Gastrocnemius medialis (tissue), 4 donors: ENCODE measurements around the gene RNF144A. TPM values are rescaled to one million over a fixed set of nuclear protein-coding genes. Genes with fewer than 3 reads are reported as not detected.

Experiments
- ATAC-seq, 2 donors: fragments of 150-250 bp; one replicate each; pipeline ENCODE4 v1.9.1; 2016
- DNase-seq, 2 donors: peaks; one replicate each; pipeline ENCODE4 v3.0.0-alpha.2; 2019
- H3K27ac ChIP-seq, 4 donors: fragments of 200-600 bp; sonication (generic); 1 replicate in 1 of 4; 2 replicates in 3 of 4; pipeline ENCODE4 v1.5.1; 2016 to 2018; ENCODE audit warnings: mild to moderate bottlenecking in 2 of 4, moderate library complexity in 1 of 4
- H3K27me3 ChIP-seq, 3 donors: fragments of 200-600 bp; sonication (generic) in 2 of 3; 1 replicate in 1 of 3; 2 replicates in 2 of 3; pipeline versions ENCODE4 v1.5.1 to v1.6.0; 2016 to 2019; ENCODE audit warnings: mild to moderate bottlenecking in 1 of 3, moderate library complexity in 1 of 3
- H3K36me3 ChIP-seq, 2 donors: fragments of 200-600 bp; sonication (generic) in 1 of 2; one replicate each; pipeline ENCODE4 v1.5.1; 2017 to 2018
- H3K4me1 ChIP-seq, 2 donors: fragments of 200-600 bp; sonication (generic) in 1 of 2; one replicate each; pipeline ENCODE4 v1.5.1; 2016 to 2017; ENCODE audit warnings: mild to moderate bottlenecking in 2 of 2
- H3K4me3 ChIP-seq, 4 donors: fragments of 200-600 bp; sonication (generic) in 3 of 4; 1 replicate in 1 of 4; 2 replicates in 3 of 4; pipeline ENCODE4 v1.5.1; 2016 to 2019; ENCODE audit warnings: mild to moderate bottlenecking in 2 of 4
- H3K9me3 ChIP-seq, 3 donors: fragments of 200-600 bp; sonication (generic) in 2 of 3; 1 replicate in 1 of 3; 2 replicates in 2 of 3; pipeline ENCODE4 v1.5.1; 2016 to 2019
- CTCF ChIP-seq, 5 experiments: fragments of 450-650 bp in 3 of 5; fragments of 200-600 bp in 2 of 5; sonication (generic) in 2 of 5; IDR thresholded peaks in 4 of 5; conservative IDR thresholded peaks in 1 of 5; 1 replicate in 4 of 5; 2 replicates in 1 of 5; pipeline ENCODE4 v1.5.1; 2016 to 2019; ENCODE audit warnings: antibody characterized with exemption in 5 of 5, mild to moderate bottlenecking in 3 of 5, moderate library complexity in 3 of 5
- POLR2A ChIP-seq, 2 donors: fragments of 450-650 bp; IDR thresholded peaks; one replicate each; pipeline ENCODE4 v1.6.1; 2017; ENCODE audit warnings: antibody characterized with exemption in 2 of 2, mild to moderate bottlenecking in 2 of 2, moderate library complexity in 2 of 2
- in situ Hi-C, 4 donors: fragments of 200-750 bp; cut with MboI; loops; one replicate each; pipeline versions ENCODE4 v1.15.0 to v1.8.0; 2017; ENCODE audit warnings: low sequenced_read_pairs in 4 of 4
- intact Hi-C: fragments of 100-400 bp; cut with DNase I; formaldehyde crosslinking; loops from one replicate; pipeline ENCODE4 v1.15.1; 2023; ENCODE audit warnings: low total_unique reads
- total RNA-seq, 4 donors: library from RNA; depleted of rRNA; stranded (reverse); fragments of >200 nt; gene quantifications; one replicate each; pipeline versions ENCODE4 v1.1.0 to v1.2.3, GENCODE V29; 2016

The RNF144A gene
- total RNA-seq, 4 donors from 2014 or later, result 4.9 to 16.2 (median 10.2) TPM

- in situ Hi-C loops, result no loop called here
- H3K27ac ChIP-seq, result no peak overlapping the region
- no peaks in the 10 kb centered on the region for H3K9me3 ChIP-seq
- peaks cover 13 to 31% of the 10 kb centered on the region in 2 donors for H3K4me1 ChIP-seq
- no peak for TF ChIP-seq POLR2A (IDR thresholded peaks at IDR 0.05)
- no peak for TF ChIP-seq CTCF (IDR thresholded peaks at IDR 0.05 in 4 of 5, conservative IDR thresholded peaks at IDR 0.05 in 1 of 5)
- H3K36me3 ChIP-seq, result no peaks in the 10 kb centered on the region
- no peak for DNase-seq
- intact Hi-C loops, result no loop called here
- ATAC-seq, result peak; percentile 53 to 65
- H3K4me3 ChIP-seq, result no peak overlapping the region
- no peaks in the 10 kb centered on the region for H3K27me3 ChIP-seq
Measured at GRCh38 chr2:6932206-6932605, 15.0 kb downstream of the RNF144A start.

- intact Hi-C loops (no loop called here), in situ Hi-C loops (no loop called here)
- H3K36me3 ChIP-seq, result no peaks in the 10 kb centered on the region
- no peak for DNase-seq
- H3K27ac ChIP-seq, result no peak overlapping the region
- no peak overlapping the region for H3K4me3 ChIP-seq
- no peak for ATAC-seq
- H3K9me3 ChIP-seq, result no peaks in the 10 kb centered on the region
- H3K4me1 ChIP-seq, result peaks cover 15 to 31% of the 10 kb centered on the region in 2 donors
- no peaks in the 10 kb centered on the region for H3K27me3 ChIP-seq
- TF ChIP-seq CTCF (IDR thresholded peaks at IDR 0.05 in 4 of 5, conservative IDR thresholded peaks at IDR 0.05 in 1 of 5) (no peak), POLR2A (IDR thresholded peaks at IDR 0.05) (no peak)
Measured at GRCh38 chr2:6932828-6933227, 15.6 kb downstream of the RNF144A start.

- ATAC-seq, result no peak
Measured at GRCh38 chr2:6933911-6934310, 16.7 kb downstream of the RNF144A start.

GRCh38 chr2:6934345-6934744 lies 17.1 kb downstream of the RNF144A start:
- no peak for DNase-seq
- Histone ChIP-seq H3K27me3 (no peaks in the 10 kb centered on the region), H3K4me3 (no peak overlapping the region), H3K27ac (no peak overlapping the region), H3K9me3 (no peaks in the 10 kb centered on the region), H3K4me1 (peaks cover 23 to 36% of the 10 kb centered on the region in 2 donors), H3K36me3 (no peaks in the 10 kb centered on the region)
- in situ Hi-C loops (no loop called here), intact Hi-C loops (no loop called here)
- TF ChIP-seq CTCF (IDR thresholded peaks at IDR 0.05 in 4 of 5, conservative IDR thresholded peaks at IDR 0.05 in 1 of 5), result no peak
- TF ChIP-seq POLR2A (IDR thresholded peaks at IDR 0.05), result no peak
- no peak for ATAC-seq

More at GRCh38 chr2:6933911-6934310, 16.7 kb downstream of the RNF144A start:
- TF ChIP-seq CTCF (IDR thresholded peaks at IDR 0.05 in 4 of 5, conservative IDR thresholded peaks at IDR 0.05 in 1 of 5) (no peak), POLR2A (IDR thresholded peaks at IDR 0.05) (no peak)
- H3K4me3 ChIP-seq, result no peak overlapping the region
- no peaks in the 10 kb centered on the region for H3K27me3 ChIP-seq
- in situ Hi-C loops (no loop called here), intact Hi-C loops (no loop called here)
- peaks cover 19 to 36% of the 10 kb centered on the region in 2 donors for H3K4me1 ChIP-seq
- no peaks in the 10 kb centered on the region for H3K9me3 ChIP-seq
- H3K27ac ChIP-seq, result no peak overlapping the region
- no peaks in the 10 kb centered on the region for H3K36me3 ChIP-seq
- DNase-seq, result no peak
